Right lobe of liver (tissue), 4 donors: ENCODE data around the gene SMIM22.

ENCODE experiments used
- POLR2A ChIP-seq: fragments of 450-650 bp; IDR thresholded peaks from one replicate; pipeline ENCODE4 v1.6.1; 2017; ENCODE audit warnings: antibody characterized with exemption, mild to moderate bottlenecking
- TF ChIP-seq, protein P1 (sequence below), 4 donors: fragments of 200-600 bp in 3 of 4; fragments of 450-650 bp in 1 of 4; IDR thresholded peaks; one replicate each; pipeline versions ENCODE4 v1.5.1 to v1.8.0; 2016 to 2022; ENCODE audit warnings: antibody characterized with exemption in 4 of 4, mild to moderate bottlenecking in 2 of 4
- donor health status: DM: no; HTN: no; CAD: no.
- donor health status: DM: no; HTN: no; CAD: no.
- donor health status: DM: no; HTN: yes; CAD: no.

DNA sequence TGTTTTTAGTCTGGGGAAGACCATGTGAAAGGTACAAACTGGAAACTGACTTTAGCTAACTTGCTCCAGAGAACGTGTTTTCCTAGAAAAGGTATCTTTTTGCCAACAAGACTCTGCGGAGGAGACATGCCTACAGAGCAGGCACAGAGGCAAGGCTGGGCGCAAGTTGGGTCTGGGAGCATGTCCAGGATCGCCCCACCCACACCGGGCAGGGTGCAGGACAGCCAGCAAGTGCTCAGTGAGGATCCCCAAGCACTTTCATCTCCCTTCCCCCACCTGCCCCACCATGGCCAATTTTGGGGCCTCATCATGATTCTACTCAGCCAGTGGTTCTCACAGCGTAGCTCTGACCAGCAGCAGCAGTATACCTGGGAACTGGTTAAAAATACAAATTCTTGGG is 25.5 kb downstream of the SMIM22 start:
- TF ChIP-seq POLR2A = no peak
- TF ChIP-seq, protein P1, sequence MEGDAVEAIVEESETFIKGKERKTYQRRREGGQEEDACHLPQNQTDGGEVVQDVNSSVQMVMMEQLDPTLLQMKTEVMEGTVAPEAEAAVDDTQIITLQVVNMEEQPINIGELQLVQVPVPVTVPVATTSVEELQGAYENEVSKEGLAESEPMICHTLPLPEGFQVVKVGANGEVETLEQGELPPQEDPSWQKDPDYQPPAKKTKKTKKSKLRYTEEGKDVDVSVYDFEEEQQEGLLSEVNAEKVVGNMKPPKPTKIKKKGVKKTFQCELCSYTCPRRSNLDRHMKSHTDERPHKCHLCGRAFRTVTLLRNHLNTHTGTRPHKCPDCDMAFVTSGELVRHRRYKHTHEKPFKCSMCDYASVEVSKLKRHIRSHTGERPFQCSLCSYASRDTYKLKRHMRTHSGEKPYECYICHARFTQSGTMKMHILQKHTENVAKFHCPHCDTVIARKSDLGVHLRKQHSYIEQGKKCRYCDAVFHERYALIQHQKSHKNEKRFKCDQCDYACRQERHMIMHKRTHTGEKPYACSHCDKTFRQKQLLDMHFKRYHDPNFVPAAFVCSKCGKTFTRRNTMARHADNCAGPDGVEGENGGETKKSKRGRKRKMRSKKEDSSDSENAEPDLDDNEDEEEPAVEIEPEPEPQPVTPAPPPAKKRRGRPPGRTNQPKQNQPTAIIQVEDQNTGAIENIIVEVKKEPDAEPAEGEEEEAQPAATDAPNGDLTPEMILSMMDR (IDR thresholded peaks at IDR 0.05) = no peak
